HG03066 (cell line): ENCODE measurements around the gene CCDC3.
"Not testable (repeated sequence)": the region's sequence is repeated elsewhere in the genome, so short reads cannot be mapped to it uniquely, and the experiment has no call there.

Source experiments
- ATAC-seq: cut with Tn5 transposase; IDR thresholded peaks from one replicate; pipeline ENCODE4 v1.9.1; 2021; ENCODE audit warnings: low read depth; ENCODE audit not compliant: unreplicated experiment

Gene CCDC3

DNA sequence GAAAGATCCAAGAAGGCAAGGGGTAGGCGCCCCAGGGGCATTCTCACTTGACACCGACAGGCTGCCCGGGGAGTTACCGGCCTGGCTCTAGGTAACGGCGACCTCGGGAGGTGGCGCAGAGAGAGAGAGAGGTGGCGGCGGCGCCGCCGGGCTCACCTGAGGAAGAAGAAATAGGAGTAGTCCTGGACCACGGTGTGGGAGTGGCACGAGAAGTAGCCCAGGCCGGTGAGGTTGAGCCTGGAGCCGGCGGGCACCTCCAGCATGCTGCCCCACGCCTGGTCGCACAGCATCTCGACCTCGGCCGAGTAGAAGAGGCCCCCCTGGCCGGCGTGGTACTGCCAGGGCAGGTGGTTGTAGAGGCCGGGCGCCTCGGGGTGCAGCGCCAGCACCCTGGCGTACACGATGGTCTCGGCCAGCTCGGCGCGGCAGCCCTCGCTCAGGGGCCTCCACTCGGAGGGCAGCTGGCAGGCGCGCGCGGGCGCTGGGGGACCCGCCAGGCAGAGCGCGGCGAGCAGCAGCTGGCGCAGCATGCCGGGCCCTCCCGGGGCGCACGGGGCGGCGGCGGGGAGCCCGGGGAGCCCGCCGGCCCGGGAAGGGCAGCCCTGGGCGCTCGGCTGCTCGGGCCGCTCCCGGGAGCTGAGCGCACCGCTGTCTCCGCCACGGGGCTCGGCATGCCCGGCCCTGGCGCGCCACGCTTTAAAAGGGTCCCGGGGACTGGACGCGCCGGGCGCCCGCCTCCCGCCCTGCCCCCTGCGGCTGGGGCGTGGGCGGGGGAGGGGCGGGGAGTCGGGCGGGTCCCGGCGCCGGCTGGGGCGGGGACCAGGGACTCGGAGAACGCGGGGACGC is at the start of gene CCDC3:
Gene CCDC3 (minus strand): TSS at position 673 of the 846 bp plus-strand sequence. CDS start 143 bp downstream, at position 530.
- no peak for ATAC-seq

DNA sequence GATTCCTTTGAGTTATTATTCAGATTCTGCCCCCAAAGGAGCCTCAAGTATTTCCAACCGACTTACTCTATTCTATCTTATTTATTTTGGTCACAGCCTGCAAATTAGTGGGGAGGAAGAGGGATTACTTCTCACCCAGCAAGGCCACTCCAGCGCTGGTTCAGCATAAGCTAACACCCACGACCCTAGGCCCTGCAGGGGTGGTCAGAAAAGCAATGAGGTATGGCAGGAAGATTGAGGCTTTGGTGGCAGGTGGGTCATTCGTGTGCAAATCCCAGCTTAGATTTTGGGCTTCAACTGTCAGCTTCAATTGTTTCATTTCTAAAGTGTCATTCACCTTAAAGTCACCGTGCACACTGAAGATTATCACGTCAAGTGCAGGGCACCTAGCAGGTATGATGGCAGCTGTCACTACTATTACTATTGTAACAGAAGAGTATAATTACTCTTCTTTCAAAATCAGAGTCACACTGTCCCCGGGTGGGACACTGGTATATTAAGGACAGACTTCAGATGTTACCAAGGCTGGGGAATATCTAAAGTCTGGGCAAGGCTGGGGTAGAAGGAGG is 49.7 kb upstream of the CCDC3 start:
- ATAC-seq, result no peak

DNA sequence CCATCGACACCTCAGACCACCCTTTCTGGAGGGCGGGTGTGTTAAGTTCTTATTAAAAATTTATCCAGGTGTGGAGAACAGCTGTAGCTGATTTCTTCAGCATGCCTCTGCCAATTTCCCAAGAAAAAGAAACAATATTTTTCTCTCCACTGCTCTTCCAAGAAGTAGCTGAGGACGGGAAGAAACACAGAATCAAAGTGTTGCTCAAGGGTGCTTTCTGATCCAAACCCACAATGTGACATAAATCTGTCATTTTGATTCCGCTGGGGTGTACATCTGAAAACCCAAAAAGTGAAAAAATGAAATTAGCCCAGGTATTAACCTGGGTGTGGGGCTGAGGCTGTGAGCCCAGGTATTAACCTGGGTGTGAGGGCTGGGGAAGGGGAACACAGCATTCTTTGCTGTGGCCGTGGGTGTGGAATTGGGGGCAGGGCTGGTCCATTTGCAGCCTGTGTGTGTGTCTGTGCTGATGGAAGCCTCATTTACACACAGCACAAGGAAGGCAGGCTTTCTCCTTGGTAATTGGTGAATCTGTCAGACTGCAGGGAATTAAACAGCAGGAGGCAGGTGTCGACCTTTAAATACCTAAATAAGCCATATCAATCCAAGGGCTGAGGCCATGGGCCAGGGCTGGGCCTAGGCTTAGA is 48.4 kb upstream of the CCDC3 start:
- no peak for ATAC-seq

DNA sequence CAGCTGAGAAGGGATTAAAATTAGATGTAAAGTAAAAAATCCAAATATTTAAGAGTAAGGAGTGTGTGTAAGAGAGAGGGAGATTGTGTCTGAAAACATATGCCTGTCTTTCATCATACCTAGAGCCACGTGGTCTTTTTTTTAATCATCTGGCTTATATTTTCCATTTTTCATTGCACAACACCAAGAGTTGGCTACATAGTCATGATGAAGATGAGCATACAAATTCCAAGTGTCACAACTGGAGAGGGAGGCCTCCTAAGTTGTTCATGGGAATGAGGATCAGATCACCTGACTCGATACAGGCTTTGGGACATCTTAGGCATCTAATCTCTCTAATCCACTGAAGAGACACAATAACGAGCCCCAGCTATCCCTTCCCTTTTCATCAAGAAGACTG is 47.2 kb upstream of the CCDC3 start:
- ATAC-seq, result no peak

DNA sequence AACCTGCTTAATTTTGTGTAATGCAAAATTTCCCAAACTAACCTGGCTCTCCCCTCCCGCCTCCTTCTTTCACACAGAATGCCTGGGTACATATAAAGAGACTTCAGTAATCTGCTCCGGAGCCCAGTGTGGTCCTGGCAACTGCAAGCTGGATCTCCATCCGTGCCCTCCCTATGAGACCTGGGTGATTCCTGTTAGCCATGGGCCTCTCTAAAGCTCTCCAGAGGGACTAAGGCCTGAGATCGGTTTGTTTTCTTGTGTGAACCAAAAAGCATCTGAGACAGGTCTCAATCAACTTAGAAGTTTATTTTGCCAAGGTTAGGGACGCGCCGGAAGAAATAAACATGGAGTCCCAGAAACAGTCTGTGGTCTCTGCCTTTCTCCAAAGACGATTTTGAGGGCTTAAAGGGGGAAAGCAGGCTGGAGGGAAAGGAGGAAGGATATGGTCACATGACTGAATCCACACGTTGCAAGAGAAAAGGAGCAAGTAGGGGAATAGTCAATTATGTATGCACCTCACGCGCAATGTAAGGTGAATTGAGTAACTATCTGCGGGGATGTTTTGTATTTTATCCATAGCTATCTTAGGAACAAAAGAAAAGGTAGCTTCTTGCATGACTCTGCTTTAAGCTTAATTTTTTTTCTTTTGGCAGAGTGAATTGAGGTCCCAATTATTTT is 46.2 kb upstream of the CCDC3 start:
- no peak for ATAC-seq

DNA sequence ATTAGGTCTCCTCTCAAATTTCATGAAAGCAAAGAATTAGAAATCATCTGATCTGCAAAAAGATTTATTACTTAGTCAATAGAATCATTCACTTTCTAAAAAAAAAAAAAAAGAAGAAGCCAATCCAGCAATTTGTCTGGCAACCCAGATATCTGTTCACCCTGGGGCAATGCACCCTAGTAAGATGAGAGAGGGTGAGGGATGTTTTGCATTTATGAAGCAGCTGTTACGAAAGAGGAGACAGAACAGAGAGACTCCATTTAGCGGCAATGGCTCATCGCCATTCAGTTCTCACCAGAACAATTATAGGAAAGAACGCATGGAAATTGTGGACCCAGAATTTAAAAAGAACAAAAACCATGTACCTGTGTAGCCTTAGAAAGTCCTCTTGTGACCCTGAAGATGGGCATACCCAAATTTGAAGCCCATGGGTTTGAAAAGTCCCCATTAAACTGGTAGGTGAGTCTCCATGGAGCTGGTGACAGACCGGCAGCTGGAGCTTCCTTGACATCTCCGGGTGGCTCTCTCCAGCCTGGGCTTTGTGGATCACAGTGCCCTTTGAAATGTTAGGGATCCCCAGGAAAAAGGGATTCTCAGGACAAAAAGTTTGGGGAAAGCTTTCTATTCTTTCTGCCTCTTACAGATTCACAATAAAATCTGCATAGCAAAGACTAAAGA is 45.5 kb upstream of the CCDC3 start:
- ATAC-seq, result no peak

DNA sequence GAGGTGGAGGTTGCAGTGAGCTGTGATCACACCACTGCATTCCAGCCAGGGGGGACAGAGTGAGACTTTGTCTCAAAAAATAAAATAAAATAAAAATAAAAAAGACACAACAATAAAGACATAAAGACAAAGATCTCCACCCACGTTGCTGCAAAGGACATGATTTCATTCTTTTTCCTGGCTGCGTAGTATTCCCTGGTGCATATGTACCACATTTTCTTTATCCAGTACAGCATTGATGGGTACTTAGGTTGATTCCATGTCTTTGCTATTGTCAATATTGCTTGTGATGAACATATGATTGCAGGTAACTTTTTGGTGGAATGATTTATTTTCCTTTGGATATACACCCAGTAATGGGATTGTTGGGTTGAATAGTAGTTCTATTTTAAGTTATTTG is 42.0 kb upstream of the CCDC3 start:
- ATAC-seq, result no peak

DNA sequence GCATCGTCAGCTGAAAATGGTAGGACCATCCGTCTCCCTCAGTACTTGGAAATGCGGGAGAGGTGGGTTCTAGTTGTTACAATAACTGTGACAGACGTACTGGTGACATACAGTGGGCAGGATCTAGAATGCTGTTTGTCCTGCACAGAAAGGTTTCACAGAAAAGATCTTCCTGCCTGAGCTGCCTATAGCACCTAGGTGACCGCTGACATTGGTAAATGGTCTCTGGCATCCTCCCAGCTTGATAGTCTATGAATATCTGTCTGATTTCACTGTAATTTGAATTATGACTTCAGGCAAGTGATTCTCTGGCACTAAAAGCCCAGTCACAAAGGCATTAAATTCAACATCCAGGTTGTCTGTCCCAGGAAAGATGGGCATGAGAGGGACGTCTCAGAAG is 38.2 kb upstream of the CCDC3 start:
- ATAC-seq, result no peak

DNA sequence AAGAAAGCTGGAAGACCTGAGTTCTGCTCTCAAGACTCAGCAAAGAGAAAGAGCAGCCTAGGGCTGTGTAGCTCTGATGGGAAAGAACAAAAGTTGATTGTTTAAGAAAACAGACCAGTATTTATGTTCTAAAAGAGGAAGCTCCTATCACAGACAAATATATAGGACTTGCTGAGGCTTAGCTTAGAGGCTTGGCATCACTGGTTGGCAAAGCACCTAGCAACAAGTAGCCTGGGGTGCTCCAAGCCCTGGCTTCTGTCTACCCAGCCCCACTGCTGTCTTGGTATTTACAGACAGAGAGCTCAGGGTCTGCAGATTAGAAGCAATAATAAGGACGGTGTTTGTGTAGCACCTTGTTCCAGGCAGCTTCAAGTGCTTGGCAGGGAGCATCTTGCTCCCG is 36.9 kb upstream of the CCDC3 start:
- no peak for ATAC-seq

DNA sequence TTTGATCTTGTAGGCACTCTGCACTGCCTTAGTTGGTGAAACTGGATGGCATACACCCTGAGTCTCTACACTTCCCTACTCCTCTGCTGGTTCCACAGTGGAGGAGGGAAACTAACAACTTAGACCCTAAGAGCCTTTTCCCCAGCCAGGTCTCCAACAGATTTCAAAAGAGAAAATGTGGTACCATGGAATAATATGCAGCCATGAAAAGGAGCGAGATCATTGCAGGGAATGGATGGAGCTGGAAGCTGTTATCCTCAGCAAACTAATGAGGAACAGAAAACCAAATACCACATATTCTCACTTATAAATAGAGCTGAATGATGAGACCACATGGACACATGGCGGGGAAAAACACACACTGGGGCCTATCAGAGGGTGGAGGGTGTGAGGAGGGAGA is 36.3 kb upstream of the CCDC3 start:
- no peak for ATAC-seq

DNA sequence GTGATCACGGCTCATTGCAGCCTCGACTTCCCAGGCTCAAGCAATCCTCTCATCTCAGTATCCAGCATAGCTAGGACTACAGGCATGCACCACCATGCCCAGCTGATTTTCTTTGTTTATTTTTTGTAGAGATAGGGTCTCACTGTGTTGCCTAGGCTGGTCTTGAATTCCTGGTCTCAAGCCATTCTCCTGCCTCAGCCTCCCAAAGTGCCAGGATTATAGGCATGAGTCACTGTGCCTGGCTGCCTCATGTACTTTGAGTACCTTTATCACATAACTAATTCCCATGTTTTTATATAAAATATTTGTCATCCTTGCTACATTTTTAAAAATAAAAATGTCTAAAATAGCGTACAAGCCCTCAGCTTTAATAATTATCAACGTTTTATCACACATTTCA is 35.3 kb upstream of the CCDC3 start:
- ATAC-seq, result no peak

DNA sequence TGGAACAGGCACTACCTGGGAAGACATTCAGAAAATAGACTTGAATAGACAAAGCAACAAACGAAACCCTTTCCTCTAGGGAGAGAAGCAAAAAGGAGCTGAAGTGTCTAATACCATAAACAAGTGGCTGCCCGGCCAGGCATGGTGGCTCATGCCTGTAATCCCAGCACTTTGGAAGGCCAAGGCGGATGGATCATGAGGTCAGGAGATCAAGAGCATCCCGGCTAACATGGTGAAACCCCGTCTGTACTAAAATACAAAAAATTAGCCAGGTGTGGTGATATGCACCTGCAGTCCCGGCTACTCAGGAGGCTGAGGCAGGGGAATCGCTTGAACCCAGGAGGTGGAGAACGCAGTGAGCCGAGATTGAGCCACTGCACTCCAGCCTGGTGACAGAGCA is 34.2 kb upstream of the CCDC3 start:
- ATAC-seq, result not testable (repeated sequence)

DNA sequence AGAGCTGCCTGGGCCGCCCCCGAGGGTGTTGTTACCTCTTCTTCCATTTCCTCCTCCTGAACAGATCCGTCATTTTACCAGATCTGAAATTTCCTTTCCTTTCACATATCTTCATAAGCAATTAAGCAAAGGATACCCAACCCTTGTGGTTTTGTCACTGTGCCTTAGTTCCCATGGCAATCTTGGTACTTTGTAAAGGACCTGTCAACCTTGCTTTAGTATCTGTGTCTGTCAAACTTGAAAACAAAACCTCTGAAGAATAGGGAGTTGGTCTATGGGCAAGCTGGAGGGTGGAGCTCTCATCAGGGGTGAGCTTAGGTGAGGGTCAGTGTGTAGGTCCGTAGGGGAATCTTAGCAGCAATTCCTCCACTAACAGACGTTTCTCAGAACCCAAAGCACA is 25.4 kb upstream of the CCDC3 start:
- ATAC-seq, result no peak

DNA sequence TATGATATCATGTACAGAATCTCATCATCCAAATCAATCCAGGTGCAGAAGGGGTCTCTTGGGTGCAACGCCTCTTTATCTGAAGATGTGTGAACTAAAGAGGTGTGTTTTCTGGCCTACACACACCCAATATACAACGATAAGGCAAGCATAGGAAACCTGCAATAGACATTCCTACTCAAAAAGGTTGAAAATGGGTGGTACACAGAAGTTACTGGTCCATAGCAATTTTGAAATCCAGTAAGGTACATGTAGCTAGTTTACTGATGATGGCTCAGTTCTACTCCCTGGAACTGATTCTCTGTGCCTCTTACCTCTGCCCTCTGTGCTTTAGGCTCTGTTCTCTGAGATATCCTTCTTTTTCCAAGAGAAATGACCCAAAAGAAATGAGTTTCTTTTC is 22.2 kb upstream of the CCDC3 start:
- no peak for ATAC-seq

DNA sequence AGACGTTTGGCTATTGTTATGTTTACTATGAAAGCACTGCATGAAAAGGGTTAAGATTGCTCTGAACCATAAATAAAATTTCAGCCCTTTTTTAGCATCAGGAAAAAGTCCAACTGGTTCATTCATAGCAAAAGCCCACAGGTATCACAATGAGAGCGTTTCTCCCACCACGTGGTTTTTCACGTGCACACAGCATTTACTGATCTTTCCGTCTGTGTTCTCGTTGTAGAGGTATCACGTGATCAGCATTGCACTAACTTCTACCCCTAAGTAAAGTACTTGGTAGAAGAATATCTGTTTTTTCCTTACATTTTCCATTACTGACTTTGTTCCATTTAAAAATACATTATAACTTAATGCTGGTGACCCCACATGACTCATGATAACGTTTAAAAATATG is 17.8 kb upstream of the CCDC3 start:
- no peak for ATAC-seq

DNA sequence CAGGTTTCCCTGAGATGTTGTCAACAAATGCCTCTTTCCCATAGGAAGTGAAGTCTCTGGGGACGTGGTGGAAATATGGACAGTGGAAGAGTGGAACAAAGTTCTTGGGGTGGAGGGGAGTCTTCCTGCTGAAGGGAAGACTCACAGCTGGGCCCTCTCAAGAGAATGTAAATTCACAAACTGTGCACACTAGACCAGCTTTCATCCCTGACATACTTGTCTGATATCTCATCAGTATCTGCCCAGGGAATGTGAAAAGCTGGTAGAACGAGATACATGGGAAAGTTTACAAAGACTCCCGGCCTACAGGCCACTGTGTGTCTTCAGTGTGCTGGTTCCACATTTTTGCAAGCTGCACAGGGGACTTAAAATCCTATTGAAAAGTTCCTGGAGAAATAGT is 16.7 kb upstream of the CCDC3 start:
- no peak for ATAC-seq

DNA sequence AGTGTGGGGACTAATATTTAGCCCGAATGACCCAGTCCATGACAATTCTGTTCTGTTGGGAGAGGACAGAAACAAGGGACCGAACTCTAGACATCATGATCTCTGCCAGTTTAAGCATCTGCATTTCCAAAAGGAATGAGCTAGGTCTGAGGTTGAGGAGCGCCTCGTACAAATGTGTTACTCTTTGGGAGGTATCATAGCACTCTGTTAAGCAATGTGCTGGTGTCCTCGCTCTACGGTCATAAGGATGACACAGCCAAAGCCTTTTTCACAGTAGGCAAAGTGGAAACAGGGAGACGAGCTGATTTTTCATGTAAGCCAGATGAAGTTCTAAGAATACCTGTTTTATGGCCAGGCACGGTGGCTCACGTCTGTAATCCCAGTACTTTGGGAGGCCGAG is 15.4 kb upstream of the CCDC3 start:
- no peak for ATAC-seq

DNA sequence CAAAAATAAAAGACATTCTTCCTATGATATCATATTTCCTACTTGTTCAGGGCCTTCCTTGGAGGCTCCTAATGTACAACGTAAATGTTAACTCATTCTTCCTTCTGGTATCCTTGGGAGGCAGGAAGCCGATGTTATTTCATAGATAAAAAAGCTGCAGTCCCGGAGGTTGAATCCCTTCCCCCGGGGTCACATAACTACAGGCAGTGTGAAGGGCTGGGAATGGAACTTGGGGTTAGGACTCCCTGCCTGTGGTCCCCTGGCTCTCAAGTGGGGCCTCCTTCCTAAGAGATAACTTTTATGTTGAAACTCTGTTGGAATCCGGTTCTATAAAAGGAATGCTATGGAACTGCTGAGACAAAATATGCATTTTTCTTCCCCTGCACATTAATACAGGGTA is 14.9 kb upstream of the CCDC3 start:
- ATAC-seq, result no peak

DNA sequence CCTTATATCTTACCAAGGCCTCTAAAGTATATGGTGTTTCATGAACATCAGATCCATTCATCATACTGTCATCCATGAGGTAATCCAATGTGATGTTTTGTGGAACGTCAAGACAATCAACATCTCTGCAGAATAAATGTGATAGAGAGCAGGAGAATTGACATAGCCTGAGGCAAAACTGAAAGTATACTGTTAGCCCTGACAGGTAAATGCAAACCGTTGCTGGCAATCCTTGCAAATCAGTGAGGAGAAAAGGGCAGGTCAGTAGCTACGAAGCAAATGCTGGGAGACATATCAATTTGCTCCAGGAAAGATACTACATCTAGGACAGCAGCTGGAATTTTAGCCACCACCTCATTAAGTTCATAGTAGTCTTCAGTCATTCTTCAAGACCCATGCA is 4.5 kb upstream of the CCDC3 start:
- ATAC-seq, result no peak

DNA sequence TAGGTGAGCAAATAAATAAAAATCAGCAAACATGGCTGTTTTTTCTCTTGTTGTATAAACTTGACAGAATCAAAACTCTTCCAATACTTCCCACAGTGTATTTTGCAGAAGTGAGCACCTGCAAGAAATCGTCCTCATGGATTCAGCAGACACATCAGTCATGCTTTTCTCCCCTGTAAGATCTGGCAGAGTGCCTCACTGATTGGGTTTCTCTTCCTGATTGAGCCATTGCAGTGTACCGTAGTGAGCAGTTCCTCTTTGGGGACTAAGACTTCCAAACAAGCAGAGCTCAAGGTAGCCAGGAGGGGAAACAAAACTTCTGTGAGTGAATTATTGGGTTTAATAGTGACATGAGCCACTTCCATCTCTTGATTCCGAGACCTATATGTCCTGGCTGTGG is 2.2 kb upstream of the CCDC3 start:
- ATAC-seq, result no peak

DNA sequence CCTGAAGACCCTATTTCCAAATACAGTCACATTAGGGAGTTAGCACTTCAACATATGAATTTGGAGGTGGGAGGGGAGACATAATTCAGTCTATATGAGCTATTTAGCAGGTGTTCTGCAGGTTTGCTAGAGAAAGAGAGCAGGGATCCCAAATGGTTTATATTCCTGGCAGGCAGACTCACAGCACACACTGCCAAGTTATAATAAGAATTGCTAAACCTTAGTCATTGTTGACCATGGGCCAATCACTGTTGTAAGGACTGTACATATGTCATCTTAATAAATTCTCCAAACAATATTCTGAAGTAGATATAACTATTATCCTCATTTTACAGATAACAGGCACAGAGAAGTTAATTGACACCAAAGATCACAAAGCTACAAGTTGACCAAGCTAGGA is 1.5 kb upstream of the CCDC3 start:
- ATAC-seq, result no peak
